Measurements from ENCODE around the gene ZMYM4.

- TF ChIP-seq POLR2AphosphoS5 (IDR thresholded peaks at IDR 0.05; ENCODE audit: low read length): no peak
- no peak for TF ChIP-seq POLR2A (IDR thresholded peaks at IDR 0.05; ENCODE audit: low read depth, low read length)
- no peak for TF ChIP-seq BHLHE40 (IDR thresholded peaks at IDR 0.05; ENCODE audit: borderline replicate concordance in 1 of 2, low read depth in 2 of 2, low read length in 1 of 2)
- no peak for TF ChIP-seq EP300 (IDR thresholded peaks at IDR 0.05; ENCODE audit: borderline replicate concordance in 1 of 2, control insufficient read depth in 1 of 2, low read depth in 2 of 2, low read length in 2 of 2)
- TF ChIP-seq ZNF384 (IDR thresholded peaks at IDR 0.05; ENCODE audit: borderline replicate concordance, low read depth, low read length): no peak
These were observed 13.1 kb downstream of the ZMYM4 start for GRCh38 chr1:35281565-35281964.

Data from GM12878 (cell line).